GM19240 (cell line): ENCODE measurements around the gene KCP.

Experiments
- DNase-seq: peaks from one replicate; pipeline ENCODE4 v3.0.0; 2011; ENCODE audit warnings: low spot score; ENCODE audit not compliant: insufficient read length

KCP gene

DNA sequence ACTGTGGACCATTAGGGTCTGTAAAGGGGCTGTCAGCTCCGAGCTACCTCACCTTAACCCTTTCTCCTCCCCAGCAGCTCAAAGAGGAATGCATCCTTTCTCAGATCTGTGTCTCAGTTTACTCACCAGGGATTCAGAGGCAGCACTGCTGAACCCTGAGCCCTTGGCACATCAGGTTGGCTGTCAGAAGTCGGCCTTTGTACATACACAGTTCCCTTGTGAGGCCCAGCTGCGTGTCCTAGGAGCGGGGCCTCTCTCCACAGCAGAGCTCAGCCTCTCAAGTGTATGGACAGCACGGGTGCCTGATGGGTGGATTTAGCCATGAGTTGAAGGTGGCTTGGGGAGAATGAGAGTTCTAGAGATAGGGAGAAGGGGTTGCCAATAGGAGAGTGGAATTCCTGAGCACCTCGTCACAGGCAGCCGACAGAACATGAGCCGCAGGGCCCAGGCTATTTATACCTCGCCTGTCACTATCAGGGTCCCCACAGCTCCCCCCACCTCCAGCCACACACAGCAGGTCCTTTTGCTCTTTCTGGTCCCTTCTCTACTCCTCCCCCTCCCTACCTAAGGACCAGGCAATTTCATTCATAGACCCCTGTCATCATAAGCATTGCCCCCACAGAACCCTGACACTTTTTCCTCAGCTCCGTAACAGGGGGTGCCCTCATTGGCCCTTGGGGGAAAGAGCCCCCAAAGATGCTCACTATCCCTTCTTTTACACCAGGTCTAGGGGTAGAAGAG, 82.4 kb downstream of the KCP start:
- DNase-seq = no peak

DNA sequence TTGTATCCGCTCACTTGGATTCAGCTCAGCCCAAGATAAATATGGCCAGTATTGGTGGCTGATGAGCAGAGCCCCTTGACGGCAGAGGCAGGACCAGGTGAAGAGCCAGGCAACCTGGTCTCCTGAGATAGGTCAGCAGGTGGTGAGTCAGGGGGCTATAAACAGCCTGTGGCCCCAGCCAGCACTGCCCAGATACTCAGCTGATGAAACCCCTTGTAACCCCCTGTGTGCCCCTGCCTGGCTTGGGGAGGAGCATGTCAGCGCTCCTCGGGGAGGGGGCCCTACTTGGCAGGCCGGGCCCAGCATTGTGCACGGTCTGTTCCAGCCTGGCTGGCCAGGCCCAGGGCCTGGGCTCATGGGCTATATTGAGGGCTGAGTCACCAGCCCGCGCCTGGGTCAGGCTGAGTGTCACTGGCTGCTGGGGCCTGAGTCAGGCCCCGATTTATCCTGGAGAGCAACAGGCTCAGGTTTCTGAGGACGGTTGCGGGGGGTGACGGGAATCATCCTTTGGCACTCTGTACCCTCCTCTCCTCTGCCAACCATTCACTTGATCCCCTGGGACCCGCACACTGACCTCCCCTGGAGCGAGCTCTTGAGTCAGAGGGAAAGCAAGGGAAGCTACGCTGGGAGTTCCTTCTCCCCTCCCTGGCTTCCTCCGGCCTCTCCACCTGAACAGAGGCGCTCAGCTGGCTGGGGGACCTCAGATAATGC, 83.1 kb downstream of the KCP start:
- DNase-seq = no peak

DNA sequence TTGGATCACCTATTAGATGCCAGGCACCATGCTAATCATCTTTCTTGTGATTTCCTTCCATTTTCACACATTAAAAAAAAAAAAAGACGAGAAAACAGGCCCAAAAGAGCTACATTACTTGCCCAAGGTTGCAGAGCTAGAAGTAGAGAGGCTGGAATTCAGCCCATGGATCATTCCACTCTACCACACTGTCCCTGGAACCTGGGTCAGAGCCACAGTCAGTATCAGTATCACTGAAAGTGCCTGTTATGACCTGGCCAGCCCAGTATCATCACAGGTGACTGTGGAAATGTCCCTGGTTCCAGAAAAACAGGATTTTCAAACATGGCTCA, 83.6 kb downstream of the KCP start:
- no peak for DNase-seq
